OCI-LY7 (cell line): ENCODE results near the gene MDFIC. TPM values are rescaled to one million over a fixed set of nuclear protein-coding genes. Genes with fewer than 3 reads are reported as not detected.

ENCODE experiments used
- BruUV-seq: library from RNA; stranded (reverse); fragments of 400-500 nt; replicated peaks from 2 replicates; lab custom pipeline; 2021; lab: Mats Ljungman, UMichigan
- CTCF ChIA-PET: fragments of 300-600 bp; sonication (Branson Sonifier 250); formaldehyde crosslinking; loops from one replicate; lab custom pipeline; 2022; ENCODE audit warnings: antibody characterized with exemption; ENCODE audit not compliant: unreplicated experiment; lab: Charles Lee
- POLR2A ChIA-PET: fragments of 300-600 bp; sonication (Branson Sonifier 250); formaldehyde crosslinking; loops from one replicate; lab custom pipeline; 2022; ENCODE audit warnings: antibody characterized with exemption; lab: Charles Lee
- DNase-seq: peaks from one replicate; pipeline ENCODE4 v3.0.0-alpha.2; 2015; ENCODE audit warnings: low spot score
- H2AFZ ChIP-seq: fragments of 200-600 bp; sonication (generic), shearing (Covaris generic); 2 replicates; pipeline ENCODE4 v1.6.1; 2014; ENCODE audit warnings: mild to moderate bottlenecking, antibody characterized with exemption, low read length, moderate library complexity
- H3K27ac ChIP-seq: fragments of 200-600 bp; sonication (generic); 2 replicates; pipeline ENCODE4 v1.5.1; 2014; ENCODE audit warnings: mixed run types, low read depth, mild to moderate bottlenecking, moderate library complexity, low read length, inconsistent platforms; ENCODE audit not compliant: poor library complexity, severe bottlenecking
- H3K36me3 ChIP-seq: fragments of 200-600 bp; sonication (generic); 2 replicates; pipeline ENCODE4 v1.6.1; 2014; ENCODE audit warnings: mild to moderate bottlenecking, antibody characterized with exemption, low read length, moderate library complexity, mixed read lengths; ENCODE audit not compliant: insufficient read depth
- H3K4me1 ChIP-seq: fragments of 200-600 bp; sonication (generic); 2 replicates; pipeline ENCODE4 v1.5.1; 2014; ENCODE audit warnings: mild to moderate bottlenecking, low read length; ENCODE audit not compliant: insufficient read depth, poor library complexity, severe bottlenecking
- H3K4me2 ChIP-seq: fragments of 200-600 bp; sonication (generic); 2 replicates; pipeline ENCODE4 v1.6.1; 2014; ENCODE audit warnings: mild to moderate bottlenecking, low read length
- H3K4me3 ChIP-seq: fragments of 200-600 bp; sonication (generic); 2 replicates; pipeline ENCODE4 v1.5.1; 2014; ENCODE audit warnings: mild to moderate bottlenecking, low read depth, low read length; ENCODE audit not compliant: poor library complexity, severe bottlenecking
- H3K79me2 ChIP-seq: fragments of 200-600 bp; sonication (generic); 2 replicates; pipeline ENCODE4 v1.6.1; 2016; ENCODE audit warnings: low read depth, mild to moderate bottlenecking, low read length, moderate library complexity, mixed read lengths; ENCODE audit not compliant: insufficient read depth
- H3K9me2 ChIP-seq: fragments of 200-600 bp; sonication (generic); 2 replicates; pipeline ENCODE4 v1.6.1; 2016; ENCODE audit warnings: mild to moderate bottlenecking, low read length, mixed read lengths; ENCODE audit not compliant: insufficient read depth
- H3K9me3 ChIP-seq: fragments of 200-600 bp; sonication (generic); 2 replicates; pipeline ENCODE4 v1.6.1; 2014; ENCODE audit warnings: mild to moderate bottlenecking, mixed run types, low read length, mixed read lengths
- H4K20me1 ChIP-seq: fragments of 200-600 bp; sonication (generic); 2 replicates; pipeline ENCODE4 v1.6.1; 2014; ENCODE audit warnings: mild to moderate bottlenecking, antibody characterized with exemption, low read length, moderate library complexity, mixed read lengths; ENCODE audit not compliant: insufficient read depth
- CTCF ChIP-seq: fragments of 200-600 bp; sonication (generic); conservative IDR thresholded peaks from 2 replicates; pipeline ENCODE4 v1.5.1; 2014; ENCODE audit warnings: mild to moderate bottlenecking, antibody characterized with exemption, low read length, moderate library complexity, mixed read lengths
- EZH2phosphoT487 ChIP-seq: fragments of 200-600 bp; sonication (generic); IDR thresholded peaks from 2 replicates; pipeline ENCODE4 v1.6.1; 2018; ENCODE audit warnings: low read depth, borderline replicate concordance, mild to moderate bottlenecking, mixed run types, antibody characterized with exemption, low read length, moderate library complexity, mixed read lengths
- intact Hi-C: fragments of 100-400 bp; cut with micrococcal nuclease; formaldehyde crosslinking; loops from one replicate; pipeline ENCODE4 v1.10.0; 2022; ENCODE audit not compliant: unreplicated experiment
- total RNA-seq, 2 experiments: library from RNA; depleted of rRNA in 1 of 2; stranded (reverse); fragments of >200 nt in 1 of 2; shearing (Covaris generic) in 1 of 2; gene quantifications; 2 replicates each; pipeline ENCODE4 v1.2.3, GENCODE V29; 2014 to 2022

Gene MDFIC
- total RNA-seq, 2 experiments from 2014 or later: not detected

GRCh38 chr7:114938785-114939184, 16.9 kb downstream of the MDFIC start:
- Histone ChIP-seq H3K27ac (no peak overlapping the region), H4K20me1 (no peaks in the 10 kb centered on the region), H3K36me3 (no peaks in the 10 kb centered on the region), H3K9me2 (no peaks in the 10 kb centered on the region), H3K79me2 (no peaks in the 10 kb centered on the region), H2AFZ (no peak overlapping the region), H3K4me2 (no peak overlapping the region), H3K4me1 (no peaks in the 10 kb centered on the region), H3K9me3 (no peaks in the 10 kb centered on the region), H3K4me3 (no peak overlapping the region)
- intact Hi-C loops: no loop called here
- TF ChIP-seq EZH2phosphoT487: no peak
- TF ChIP-seq CTCF: no peak
- DNase-seq: no peak
- no TSS peak for BruUV-seq
- CTCF ChIA-PET: no interaction called here
- POLR2A ChIA-PET: no interaction called here

GRCh38 chr7:114939484-114940097, 17.7 kb downstream of the MDFIC start:
- H4K20me1 ChIP-seq: no peaks in the 10 kb centered on the region
- POLR2A ChIA-PET: interaction anchor here (0.6 to 1.0 kb wide), 2 partner anchors 124 to 352 kb away, joined by 3 read pairs; no protein-coding TSS in a partner anchor
- BruUV-seq: no TSS peak

More at GRCh38 chr7:114939484-114940097, 17.7 kb downstream of the MDFIC start:
- Histone ChIP-seq H3K79me2 (no peaks in the 10 kb centered on the region), H3K4me3 (no peak overlapping the region), H3K4me1 (no peaks in the 10 kb centered on the region), H3K9me3 (no peaks in the 10 kb centered on the region), H2AFZ (no peak overlapping the region), H3K36me3 (no peaks in the 10 kb centered on the region), H3K9me2 (no peaks in the 10 kb centered on the region), H3K27ac (no peak overlapping the region), H3K4me2 (no peak overlapping the region)
- TF ChIP-seq EZH2phosphoT487 (no peak), CTCF (peak; percentile 60)
- CTCF ChIA-PET: no interaction called here
- peak; percentile 7 for DNase-seq
- intact Hi-C loops: no loop called here
